Gastroesophageal sphincter (tissue), 3 donors: ENCODE results near the gene MED16.

Experiments
- CTCF ChIP-seq, 4 experiments: fragments of 200-600 bp in 2 of 4; fragments of 450-650 bp in 2 of 4; sonication (generic) in 1 of 4; IDR thresholded peaks; one replicate each; pipeline ENCODE4 v1.5.1; 2017 to 2019; ENCODE audit warnings: antibody characterized with exemption in 4 of 4, mild to moderate bottlenecking in 2 of 4, moderate library complexity in 2 of 4
- POLR2A ChIP-seq, 2 donors: fragments of 450-650 bp; IDR thresholded peaks; one replicate each; pipeline ENCODE4 v1.6.1; 2017; ENCODE audit warnings: antibody characterized with exemption in 2 of 2, mild to moderate bottlenecking in 2 of 2, moderate library complexity in 1 of 2

- TF ChIP-seq CTCF (IDR thresholded peaks at IDR 0.05) (peak in 1 of 4 experiments; percentile 24), POLR2A (IDR thresholded peaks at IDR 0.05) (no peak)
Observed at GRCh38 chr19:940591-941291, 47.8 kb upstream of the MED16 start.
